Stomach (tissue), 4 donors: Measurements from ENCODE around the gene IDH2.

ENCODE experiments used
- EP300 ChIP-seq: sonication (generic); formaldehyde crosslinking; IDR thresholded peaks from one replicate; pipeline ENCODE4 v1.6.1; 2017; ENCODE audit warnings: antibody characterized with exemption
- POLR2A ChIP-seq, 4 donors: fragments of 450-650 bp; IDR thresholded peaks; one replicate each; pipeline ENCODE4 v1.6.1; 2016; ENCODE audit warnings: antibody characterized with exemption in 4 of 4, control low read depth in 2 of 4, mild to moderate bottlenecking in 1 of 4, moderate library complexity in 1 of 4
- POLR2AphosphoS5 ChIP-seq, 3 donors: sonication (generic); formaldehyde crosslinking; IDR thresholded peaks; one replicate each; pipeline ENCODE4 v1.6.1; 2016; ENCODE audit warnings: antibody characterized with exemption in 3 of 3
- TF ChIP-seq, protein P1 (sequence below), 7 experiments: fragments of 450-650 bp in 4 of 7; fragments of 200-600 bp in 3 of 7; sonication (generic) in 3 of 7; IDR thresholded peaks; one replicate each; pipeline ENCODE4 v1.5.1; 2016 to 2019; ENCODE audit warnings: antibody characterized with exemption in 7 of 7, control low read depth in 2 of 7, mild to moderate bottlenecking in 1 of 7

DNA sequence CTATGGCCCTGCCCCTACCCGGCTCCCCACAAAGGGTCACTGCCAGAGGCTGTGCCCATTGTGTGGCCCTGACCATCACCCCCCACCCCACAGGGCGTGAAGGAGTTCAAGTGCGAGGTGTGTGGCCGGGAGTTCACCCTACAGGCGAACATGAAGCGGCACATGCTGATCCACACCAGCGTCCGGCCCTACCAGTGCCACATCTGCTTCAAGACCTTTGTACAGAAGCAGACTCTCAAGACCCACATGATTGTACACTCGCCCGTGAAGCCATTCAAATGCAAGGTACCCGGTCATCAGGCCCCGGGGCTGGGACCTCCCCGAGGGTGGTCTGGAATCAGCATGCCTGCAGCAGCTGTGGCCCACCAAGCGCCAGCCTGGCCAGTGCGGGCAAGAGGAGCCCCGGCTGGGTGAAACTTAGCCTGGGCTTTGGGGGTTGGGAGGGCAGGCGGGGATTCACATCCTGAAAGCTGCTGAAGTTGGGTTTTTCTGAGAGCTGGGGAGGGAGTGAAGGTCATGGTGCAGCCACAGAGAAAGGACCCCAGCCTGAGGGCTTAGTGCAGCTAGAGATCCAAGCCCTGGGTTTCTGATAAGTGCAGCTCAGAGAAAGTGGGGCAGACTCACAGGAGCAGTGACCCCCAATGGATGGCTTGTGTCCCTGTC is 29.2 kb downstream of the IDH2 start:
- TF ChIP-seq, protein P1, sequence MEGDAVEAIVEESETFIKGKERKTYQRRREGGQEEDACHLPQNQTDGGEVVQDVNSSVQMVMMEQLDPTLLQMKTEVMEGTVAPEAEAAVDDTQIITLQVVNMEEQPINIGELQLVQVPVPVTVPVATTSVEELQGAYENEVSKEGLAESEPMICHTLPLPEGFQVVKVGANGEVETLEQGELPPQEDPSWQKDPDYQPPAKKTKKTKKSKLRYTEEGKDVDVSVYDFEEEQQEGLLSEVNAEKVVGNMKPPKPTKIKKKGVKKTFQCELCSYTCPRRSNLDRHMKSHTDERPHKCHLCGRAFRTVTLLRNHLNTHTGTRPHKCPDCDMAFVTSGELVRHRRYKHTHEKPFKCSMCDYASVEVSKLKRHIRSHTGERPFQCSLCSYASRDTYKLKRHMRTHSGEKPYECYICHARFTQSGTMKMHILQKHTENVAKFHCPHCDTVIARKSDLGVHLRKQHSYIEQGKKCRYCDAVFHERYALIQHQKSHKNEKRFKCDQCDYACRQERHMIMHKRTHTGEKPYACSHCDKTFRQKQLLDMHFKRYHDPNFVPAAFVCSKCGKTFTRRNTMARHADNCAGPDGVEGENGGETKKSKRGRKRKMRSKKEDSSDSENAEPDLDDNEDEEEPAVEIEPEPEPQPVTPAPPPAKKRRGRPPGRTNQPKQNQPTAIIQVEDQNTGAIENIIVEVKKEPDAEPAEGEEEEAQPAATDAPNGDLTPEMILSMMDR (IDR thresholded peaks at IDR 0.05) = no peak
- TF ChIP-seq POLR2A (IDR thresholded peaks at IDR 0.05) (no peak), EP300 (no peak), POLR2AphosphoS5 (IDR thresholded peaks at IDR 0.05) (no peak)
